ENCODE results near the gene NOXO1.
A peak's percentile ranks its signal among the peaks of the same experiment; 100 is the strongest.

The NOXO1 gene

GRCh38 chr16:1997494-1998359, 16.5 kb upstream of the NOXO1 start:
- DNase-seq (ENCODE audit: low spot score): no peak

- DNase-seq (ENCODE audit: low spot score): no peak
Measured at GRCh38 chr16:1993731-1994131, 12.5 kb upstream of the NOXO1 start.

- DNase-seq (ENCODE audit: low spot score): no peak
Measured at GRCh38 chr16:1992704-1993317, 11.5 kb upstream of the NOXO1 start.

DNA sequence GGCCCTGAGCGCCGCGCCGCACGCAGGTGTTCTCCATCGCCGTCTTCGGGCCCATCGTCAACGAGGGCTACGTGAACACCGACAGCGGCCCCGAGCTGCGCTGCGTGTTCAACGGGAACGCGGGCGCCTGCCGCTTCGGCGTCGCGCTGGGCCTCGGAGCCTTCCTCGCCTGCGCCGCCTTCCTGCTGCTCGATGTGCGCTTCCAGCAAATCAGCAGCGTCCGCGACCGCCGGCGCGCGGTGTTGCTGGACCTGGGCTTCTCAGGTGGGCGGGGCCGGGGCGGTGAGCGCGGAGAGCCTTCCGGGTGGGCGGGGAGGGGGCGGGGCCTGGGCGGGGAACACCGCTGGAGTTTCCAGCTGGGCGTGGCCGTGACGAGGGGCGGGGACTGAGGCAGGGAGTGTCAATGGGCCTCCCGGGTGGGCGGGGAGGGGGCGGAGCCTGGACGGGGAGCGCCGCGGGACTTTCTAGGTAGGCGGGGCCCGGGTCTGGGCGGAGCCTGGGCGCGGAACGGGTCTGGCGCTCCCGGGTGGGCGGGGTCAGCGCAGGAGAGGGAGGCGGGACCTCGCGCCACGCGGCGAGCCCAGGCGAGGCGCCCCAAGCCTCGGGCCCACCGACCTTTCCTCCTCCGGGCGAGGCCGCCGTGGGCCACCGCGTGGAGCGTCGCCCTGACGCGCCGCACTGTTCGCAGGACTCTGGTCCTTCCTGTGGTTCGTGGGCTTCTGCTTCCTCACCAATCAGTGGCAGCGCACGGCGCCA, 10.9 kb upstream of the NOXO1 start:
- peak; percentile 98 for DNase-seq (ENCODE audit: low spot score)

DNA sequence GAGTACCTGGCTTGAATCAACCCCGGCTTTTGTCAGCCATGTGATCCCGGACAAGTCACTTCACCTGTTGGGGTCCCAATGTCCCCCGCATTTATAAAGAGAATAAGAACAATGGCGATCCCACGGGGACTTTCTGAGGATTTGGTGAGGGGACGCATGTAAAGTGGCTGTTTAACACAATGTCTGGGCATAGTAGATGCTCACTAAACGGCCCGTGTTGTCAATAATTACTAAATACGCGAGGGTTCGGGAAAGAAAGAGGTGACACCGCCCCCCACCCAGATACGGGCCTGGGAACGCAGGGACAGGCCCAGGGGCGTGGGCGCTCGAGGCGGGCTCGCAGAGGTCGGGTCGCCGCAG, 10.3 kb upstream of the NOXO1 start:
- DNase-seq (ENCODE audit: low spot score): no peak

DNA sequence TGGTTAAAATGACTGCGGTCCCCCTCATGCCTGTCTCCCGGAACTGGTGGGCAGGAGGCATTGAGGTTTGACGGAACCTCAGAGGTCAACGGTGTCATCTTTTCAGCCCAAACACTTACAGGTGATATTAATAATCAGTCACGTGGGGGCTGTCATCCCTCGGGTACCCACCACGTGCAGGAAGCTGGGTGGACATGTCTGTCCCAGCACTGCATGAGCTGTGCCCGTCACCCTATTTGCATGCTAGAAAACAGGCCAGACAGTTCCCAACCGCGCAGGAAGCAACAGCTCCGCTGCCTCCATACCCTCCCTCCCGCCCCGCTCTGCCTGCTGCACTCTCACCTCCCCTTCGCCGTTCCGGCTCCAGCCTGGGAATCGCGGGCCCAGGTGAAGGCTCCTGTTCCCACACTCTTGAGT, 9.9 kb upstream of the NOXO1 start:
- peak; percentile 44 for DNase-seq (ENCODE audit: low spot score)

DNA sequence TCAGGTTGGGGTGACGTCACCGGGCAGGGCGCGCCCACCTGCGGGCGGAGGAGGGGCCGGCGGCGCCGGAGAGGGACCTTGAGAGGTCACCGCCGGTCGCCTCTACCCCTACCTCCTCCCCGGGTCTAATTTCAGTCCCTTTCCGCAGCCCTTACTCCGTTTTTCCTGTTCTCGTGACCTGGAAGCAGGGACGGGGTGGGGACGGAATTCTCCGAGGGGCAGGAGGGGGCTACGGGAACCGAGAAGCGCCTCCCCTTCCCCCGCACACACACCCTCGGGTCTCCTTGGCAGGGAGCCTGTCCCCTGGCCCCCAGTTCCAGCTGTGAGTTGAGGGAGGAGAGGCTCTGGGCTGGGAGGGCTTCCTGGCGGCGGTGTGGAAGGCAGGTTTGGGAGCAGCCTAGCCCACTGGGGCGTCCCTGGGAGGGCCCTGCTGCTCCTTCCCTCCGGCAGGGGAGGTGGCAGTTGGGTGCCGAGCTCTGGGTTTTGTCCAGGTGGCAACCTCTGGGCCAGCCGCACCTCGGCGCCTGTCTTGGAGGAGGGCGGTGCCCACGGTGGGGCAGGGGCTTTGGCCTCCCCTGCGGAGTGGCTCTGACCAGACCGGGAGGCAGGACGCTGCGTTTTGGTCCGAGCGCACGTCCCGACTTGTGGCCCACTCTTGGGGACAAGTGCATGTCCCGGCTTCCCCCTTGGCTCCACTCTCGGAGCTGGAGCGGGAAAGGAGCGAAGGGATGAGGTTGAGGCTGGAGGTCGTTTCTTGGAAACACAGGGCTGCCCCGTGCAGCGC, 9.3 kb upstream of the NOXO1 start:
- no peak for DNase-seq (ENCODE audit: low spot score)

DNA sequence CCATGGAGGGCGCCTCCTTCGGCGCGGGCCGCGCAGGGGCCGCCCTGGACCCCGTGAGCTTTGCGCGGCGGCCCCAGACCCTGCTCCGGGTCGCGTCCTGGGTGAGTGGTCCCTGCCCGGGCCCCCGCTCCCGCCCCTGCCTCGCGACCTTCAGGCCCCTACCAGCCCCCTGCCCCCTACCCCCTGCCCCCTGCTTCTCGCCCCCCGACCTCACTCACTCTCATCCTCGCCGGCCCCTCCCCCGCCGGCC, 8.8 kb upstream of the NOXO1 start:
- no peak for DNase-seq (ENCODE audit: low spot score)

DNA sequence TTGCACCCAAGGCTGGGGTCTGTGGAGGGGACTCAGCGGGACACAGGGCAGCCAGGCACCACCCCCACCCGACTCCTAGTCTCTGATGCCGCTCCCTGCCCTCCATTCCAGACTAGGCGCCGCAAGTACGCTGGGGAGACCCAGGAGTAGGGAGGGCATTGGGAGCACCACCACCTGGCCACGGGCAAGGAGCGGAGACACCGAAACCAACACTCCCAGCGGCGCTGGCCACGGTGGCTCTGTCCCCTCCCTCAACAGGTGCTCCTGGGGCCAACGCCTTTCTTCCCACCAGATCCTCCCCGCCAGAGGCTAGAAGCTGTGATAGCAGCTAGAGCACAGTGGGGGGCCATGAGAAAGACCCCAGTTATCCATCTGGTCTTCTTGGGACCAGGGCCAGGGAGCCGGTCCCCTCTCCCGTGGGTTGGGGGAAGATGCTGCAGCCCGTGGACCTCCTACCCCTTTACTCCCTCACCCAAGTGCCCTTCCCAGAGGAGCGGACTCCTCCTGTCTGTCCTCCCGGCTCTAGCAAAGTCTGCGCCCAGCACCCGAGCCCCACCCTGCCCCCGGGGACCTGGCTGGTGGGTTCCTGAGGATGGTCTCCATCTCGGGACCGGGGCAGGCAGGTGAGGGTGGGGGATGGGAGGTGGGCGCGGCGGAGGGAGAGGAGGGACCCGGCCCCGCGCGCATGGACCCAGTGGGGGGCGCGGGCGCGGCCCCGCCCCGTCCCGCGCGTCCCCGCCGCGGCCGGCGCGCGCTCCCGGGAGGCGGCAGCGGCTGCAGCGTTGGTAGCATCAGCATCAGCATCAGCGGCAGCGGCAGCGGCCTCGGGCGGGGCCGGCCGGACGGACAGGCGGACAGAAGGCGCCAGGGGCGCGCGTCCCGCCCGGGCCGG, 8.2 kb upstream of the NOXO1 start, which contains the start of gene SYNGR3:
Gene SYNGR3 (plus strand): TSS at position 762 of the 892 bp plus-strand sequence. CDS start 133 bp downstream, outside the sequence.
- DNase-seq (ENCODE audit: low spot score): no peak

DNA sequence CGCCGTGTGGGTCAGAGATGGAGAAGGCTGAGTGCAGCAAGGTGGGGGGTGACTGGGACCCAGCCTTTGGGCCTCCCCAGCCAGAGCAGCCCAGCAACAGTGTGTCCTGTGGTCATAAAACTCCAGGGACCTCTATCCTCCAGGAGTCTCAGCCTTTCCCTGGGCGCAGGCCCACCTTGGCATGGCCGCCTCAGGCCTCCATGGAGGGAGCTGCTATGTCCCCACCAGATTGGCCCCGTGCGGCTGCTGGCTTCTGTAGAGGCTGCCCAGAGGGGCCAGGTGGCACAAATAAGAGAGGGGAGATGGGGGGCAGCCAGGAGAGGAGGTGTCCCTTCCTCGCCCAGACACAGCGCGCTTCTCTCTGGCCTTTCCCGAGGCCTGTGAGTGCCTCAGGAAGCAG, 5.9 kb upstream of the NOXO1 start:
- DNase-seq (ENCODE audit: low spot score): no peak

GRCh38 chr16:1985466-1986150, 4.3 kb upstream of the NOXO1 start:
- no peak for DNase-seq (ENCODE audit: low spot score)

DNA sequence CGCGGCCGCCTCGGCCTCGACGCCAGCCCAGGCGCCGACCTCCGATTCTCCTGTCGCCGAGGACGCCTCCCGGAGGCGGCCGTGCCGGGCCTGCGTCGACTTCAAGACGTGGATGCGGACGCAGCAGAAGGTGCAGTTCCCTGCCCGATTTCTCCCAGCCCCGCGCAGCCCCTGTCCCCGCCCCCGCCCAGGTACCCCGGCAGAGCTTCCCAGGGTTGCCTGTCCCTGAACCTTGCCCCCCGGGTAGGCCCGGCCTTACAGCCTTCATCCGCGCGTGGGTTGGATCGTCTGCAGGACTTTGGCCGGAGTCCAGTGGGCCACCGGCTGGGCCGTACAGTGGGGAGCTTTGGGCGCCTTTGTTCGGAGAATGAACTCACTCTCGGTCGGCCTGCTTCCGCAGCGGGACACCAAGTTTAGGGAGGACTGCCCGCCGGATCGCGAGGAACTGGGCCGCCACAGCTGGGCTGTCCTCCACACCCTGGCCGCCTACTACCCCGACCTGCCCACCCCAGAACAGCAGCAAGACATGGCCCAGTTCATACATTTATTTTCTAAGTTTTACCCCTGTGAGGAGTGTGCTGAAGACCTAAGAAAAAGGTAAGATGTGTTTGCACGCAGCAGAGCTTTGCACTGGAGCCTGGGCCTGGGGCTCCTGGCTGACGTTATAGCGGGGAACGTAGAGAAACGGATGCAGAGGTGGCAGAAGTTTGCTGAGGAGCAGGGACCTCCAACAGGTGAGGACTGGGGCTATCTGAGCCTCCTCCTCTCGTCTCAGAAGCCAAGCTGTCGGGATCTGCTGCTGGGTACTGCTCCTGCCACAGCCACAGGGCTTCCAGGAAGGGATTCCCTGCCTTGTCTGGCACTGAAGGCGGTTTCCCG, 3.3 kb upstream of the NOXO1 start:
- DNase-seq (ENCODE audit: low spot score): no peak

DNA sequence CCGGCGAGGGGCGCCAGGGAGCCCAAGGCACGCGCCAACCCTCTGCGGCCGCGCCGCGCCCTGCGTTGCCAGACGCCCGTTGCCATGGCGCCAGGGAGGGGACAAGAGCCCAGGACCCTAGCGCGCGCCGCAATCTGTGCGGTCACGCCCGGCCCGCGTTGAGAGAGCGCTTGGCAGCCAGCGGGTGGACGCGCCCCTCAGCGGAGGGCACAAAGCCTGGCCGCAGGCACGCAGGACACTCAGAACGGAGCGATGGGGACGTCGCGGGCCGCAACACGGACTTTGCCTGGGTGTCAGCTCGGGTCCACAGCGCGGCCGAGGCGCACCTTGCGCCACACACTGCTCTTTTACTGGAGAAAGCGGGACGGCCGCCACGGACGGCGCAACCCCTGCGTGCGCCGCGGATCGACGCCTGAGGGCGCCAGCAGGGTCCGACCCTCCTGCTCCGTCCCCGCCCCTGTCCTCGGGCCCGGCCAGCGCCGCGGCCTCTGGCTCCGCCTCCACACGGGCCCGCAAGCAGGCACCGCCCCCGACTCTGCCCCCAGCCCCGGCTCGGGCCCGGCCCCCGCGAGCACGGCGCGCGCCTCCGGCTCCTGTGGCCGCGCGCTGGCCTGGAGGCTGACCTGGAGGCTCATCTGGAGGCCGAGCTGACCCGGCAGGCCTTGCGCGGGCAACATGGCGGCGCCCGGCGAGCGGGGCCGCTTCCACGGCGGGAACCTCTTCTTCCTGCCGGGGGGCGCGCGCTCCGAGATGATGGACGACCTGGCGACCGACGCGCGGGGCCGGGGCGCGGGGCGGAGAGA, 2.5 kb upstream of the NOXO1 start, which contains the start of gene GFER:
Gene GFER (plus strand): TSS at position 650 of the 803 bp plus-strand sequence. CDS start 26 bp downstream, at position 676.
- DNase-seq (ENCODE audit: low spot score): peak; percentile 63

- DNase-seq (ENCODE audit: low spot score): no peak
Measured at GRCh38 chr16:1982991-1983543, 1.8 kb upstream of the NOXO1 start.

- no peak for DNase-seq (ENCODE audit: low spot score)
Measured at GRCh38 chr16:1982013-1982433, 754 bp upstream of the NOXO1 start.

DNA sequence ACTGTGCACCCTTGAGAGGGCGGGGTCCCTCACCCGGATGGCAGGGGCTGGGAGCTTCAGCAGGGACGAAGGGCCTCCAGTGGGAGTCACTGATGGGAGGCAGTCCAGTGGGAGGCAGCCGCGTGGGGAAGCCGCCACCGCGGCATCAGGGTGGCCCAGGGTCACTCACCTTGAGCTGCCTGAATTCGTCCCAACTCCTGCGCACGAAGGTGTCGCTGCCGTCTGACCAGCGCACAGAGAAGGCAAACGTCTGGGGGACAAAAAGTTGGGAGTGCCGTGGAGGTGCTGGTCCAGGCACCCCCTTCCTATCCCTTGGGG, 540 bp downstream of the NOXO1 start:
- DNase-seq (ENCODE audit: low spot score): no peak

DNA sequence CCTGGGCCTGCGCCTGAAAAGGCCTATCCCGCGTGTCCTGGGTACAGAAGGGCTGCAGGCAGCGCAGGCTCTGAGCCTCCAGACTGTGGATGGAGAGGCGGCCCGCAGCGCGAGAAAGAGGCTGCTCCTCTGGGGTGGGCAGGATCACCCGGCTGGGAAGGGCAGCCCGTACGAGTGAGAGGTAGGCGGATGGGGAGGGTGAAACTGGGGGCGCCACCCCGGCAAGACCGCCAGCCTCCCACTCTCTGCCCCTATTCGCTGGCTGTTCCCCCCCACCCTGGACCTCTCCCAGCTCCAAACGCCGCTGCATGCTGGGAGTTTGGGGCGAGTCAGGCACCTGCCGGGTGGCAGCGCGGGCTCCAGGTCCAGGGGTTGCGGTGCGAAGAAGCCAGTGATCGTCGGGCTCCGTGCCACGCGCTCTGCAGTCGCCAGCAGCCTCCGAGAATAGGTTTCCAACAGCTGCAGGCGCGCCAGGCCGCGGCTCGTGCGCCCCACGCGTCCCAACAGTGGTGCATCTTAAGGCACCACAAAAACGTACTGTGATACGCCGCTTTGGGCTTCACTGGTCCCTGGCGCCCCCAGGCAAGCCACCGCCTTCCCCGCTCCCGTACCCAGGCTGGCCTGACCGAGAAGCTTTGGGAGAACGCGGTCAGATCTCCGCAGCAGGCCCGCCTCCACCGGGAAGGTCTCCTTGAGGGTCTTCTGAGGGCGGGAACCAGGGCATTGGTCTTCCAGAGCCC, 1.1 kb downstream of the NOXO1 start:
- DNase-seq (ENCODE audit: low spot score): no peak

Data from CD4-positive, alpha-beta T cell treated with Interleukin-6 at 100 ng/mL for 8 hours (primary cell).